PC-3 (cell line): ENCODE data around the gene GABRB3.

Experiments
- CTCF ChIP-seq: fragments of 300-600 bp; sonication (generic); conservative IDR thresholded peaks from 2 replicates; pipeline ENCODE4 v1.5.1; 2017; ENCODE audit warnings: antibody characterized with exemption, low read depth, mild to moderate bottlenecking, low read length
- EZH2phosphoT487 ChIP-seq: fragments of 300-600 bp; sonication (generic); IDR thresholded peaks from 2 replicates; pipeline ENCODE4 v1.6.1; 2018; ENCODE audit warnings: mild to moderate bottlenecking, antibody characterized with exemption, low read length, borderline replicate concordance

DNA sequence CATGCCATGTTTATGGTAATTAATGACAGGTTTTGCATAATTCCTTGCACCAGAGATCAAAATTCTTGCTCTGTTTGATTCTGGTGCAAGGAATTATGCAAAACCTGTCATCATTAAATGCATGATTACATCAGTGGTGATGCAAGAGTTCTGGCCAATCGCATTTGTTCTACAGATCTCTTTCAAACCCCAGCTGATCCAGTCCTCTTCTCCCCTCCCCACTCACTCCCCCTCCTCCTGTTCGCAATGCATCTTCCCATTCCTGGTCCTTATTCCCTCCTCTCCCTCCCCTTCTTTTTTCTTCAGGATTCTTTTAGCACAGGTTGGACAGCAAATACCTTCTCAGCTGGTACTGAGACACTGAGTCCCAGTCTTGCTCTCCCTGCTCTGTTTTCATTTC is 82.1 kb downstream of the GABRB3 start:
- TF ChIP-seq CTCF (no peak), EZH2phosphoT487 (no peak)
